Superior temporal gyrus (tissue), 1 donor: Measurements from ENCODE around the gene PARD3.
A peak's percentile ranks its signal among the peaks of the same experiment; 100 is the strongest.
"Not testable (repeated sequence)": the region's sequence is repeated elsewhere in the genome, so short reads cannot be mapped to it uniquely, and the experiment has no call there.

Source experiments
- DNase-seq: peaks from one replicate; pipeline ENCODE4 v3.0.0-alpha.2; 2016; ENCODE audit errors: extremely low spot score

The PARD3 gene

DNA sequence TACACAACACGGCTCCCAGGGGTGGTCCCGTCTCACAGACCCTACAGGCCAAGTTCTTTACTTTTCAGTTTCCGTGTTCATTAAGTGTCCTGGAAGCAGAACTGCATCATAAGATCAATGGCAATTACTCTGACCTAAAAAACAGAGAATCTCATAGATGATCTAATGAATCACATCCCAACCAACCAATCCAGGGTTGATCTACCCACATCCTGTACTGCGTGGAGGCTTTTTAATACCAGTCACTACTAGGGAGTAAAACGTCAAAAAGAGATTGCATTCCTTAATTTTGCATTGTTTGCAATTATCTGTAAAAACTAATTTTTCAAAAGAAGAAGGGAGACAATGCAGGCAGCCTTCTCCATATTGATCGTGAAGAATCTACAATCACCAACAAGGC lies 72.6 kb downstream of the PARD3 start:
- no peak for DNase-seq

DNA sequence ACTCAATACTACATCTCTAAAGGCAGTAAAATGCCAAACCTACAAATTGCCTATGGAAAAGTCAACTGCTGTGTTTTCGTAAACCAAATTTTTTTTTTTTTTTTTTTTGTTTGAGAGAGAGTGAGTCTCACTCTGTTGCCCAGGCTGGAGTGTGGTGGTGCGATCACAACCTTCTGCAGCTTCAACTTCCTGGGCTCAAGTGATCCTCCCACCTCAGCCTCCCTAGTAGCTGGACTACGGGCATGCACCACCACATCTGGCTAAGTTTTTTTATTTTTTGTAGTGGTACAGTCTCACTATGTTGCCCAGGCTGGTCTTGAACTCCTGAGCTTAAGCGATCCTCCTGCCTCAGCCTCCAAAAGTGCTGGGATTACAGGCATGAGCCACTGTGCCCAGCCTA lies 74.0 kb downstream of the PARD3 start:
- not testable (repeated sequence) for DNase-seq

- DNase-seq = no peak
These were observed 74.8 kb downstream of the PARD3 start for GRCh38 chr10:34740321-34740720.

DNA sequence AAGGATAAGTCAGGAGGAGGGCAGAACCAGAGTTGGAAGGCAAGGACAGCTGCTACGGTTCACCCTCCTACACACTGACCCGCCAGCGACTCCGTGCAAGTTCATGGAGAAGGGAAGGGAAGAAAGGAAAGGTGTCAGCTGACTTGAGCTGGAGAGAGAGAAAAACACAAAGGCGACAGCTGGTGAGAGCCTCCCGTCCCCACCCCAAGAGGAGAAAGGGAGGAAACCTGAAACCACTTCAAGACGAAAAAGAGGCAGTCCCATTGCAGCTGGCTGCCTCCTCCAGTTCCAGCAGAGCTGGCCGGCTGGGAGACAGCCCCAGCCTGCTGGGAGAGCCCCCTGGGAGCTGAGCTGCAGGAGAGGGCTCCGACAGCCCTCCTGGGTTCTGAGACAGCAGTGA lies 75.2 kb downstream of the PARD3 start:
- no peak for DNase-seq

DNA sequence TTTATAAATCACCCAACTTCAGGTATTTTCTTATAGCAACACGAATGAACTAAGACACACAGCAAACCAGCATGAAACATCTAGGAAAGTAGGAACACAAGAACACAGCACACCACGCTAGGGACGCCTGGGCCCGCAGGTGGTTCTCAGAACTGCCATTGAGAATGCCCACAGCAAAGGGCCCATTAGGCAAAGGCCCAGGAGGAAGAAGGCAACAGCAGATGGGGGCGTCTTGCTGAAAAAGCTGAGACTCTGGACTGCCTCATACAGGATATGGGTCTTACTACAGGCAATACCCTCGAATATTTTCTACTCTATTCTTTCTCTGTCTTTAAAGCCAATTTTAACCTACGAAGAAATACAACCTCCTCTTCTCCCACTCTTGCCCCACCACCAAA lies 77.3 kb downstream of the PARD3 start:
- DNase-seq = no peak

DNA sequence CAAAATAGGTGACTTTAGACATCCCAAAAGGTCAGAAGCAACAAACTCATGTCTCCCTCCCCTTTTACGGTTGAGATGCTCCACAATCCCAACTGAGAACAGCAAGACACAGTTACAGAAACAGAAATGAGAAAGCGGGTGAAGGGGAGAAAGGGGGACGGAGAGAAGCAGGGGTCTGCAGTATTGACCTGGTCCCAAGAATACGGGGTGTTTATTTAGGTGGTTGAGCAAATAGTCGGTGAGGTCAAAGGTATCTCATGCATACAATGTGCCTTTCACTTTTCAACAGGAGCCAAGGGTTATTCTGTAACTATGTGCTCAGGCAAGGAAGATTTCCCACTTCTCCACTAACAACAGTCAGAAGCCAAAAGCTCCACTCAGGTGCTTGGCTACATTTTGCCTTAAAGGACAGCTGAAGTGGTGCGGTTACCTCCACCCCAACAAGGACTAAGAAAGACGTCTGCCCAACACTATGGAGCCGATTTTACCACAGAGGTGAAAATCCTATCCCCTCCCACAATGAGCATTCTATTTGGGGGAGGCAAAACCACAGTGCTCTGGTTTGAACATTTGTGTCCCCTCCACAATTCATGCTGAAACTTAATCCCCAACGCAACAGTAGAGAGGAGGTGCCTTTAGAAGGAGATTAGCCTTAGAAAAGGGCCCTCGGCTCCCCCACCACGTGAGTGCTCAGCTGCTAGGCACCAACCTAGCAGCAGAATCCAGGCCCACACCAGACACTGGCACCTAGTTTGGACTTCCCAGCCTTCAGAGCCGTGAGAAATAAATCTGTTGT lies 77.9 kb downstream of the PARD3 start:
- DNase-seq = no peak

GRCh38 chr10:34734918-34735317 lies 80.2 kb downstream of the PARD3 start:
- no peak for DNase-seq

DNA sequence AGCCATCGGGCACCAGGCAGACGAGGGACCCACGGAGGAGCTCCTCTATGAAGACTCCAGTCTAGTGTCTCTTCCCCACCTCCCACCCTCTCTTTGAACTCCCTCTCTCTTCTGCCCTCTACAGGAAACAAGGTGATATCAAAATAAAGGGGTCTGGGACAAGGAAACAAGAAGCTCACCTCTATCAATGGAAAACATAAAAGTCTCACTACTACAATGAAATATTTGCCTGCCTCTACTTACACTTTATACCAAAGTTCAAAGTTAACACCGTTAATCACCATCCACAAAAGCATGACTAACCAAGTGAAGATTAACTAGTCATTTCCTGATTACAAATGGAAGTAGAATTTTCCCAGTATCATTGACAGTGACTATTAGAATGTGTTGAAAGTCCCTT lies 82.2 kb downstream of the PARD3 start:
- no peak for DNase-seq

GRCh38 chr10:34731885-34732701 lies 83.0 kb downstream of the PARD3 start:
- no peak for DNase-seq

DNA sequence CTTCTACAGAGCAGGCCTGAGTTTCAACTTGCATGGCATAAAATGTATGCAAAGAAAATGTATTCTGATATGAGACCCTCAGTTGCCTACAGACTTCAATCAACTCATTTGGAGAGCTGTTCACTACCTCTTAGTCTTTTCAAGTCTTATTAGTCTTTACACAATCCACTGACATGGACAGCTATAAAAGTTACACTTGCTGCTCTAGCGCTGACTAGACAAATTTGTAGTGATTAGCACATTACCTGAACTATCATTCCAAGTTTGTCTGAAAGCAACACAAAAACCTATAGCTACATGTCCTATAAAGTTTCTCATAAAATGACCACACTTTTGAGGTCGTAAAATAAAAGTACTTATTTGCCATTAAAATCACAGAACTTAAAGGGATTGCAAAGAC lies 83.9 kb downstream of the PARD3 start:
- DNase-seq = no peak

- no peak for DNase-seq
These were observed 84.4 kb downstream of the PARD3 start for GRCh38 chr10:34730726-34731125.

GRCh38 chr10:34729619-34730018 lies 85.5 kb downstream of the PARD3 start:
- no peak for DNase-seq

DNA sequence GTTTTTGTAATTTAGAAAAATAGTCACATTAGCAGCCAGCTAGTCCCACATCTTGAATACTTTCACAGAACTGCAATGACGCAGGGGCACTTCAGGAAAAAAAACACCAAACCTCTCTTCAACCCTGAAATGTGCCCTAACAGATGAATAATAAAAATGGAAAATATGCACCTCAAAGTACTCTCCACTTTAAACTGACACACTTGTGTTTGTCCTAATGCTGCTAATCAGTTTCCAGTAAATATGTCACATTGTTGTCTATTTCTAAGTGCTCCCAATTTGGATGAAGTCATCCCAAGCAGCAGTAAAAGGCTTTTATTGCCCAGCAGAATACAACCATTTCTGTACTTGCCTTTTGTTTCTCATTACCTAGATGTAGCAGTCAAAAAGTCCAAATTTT lies 86.7 kb downstream of the PARD3 start:
- no peak for DNase-seq

DNA sequence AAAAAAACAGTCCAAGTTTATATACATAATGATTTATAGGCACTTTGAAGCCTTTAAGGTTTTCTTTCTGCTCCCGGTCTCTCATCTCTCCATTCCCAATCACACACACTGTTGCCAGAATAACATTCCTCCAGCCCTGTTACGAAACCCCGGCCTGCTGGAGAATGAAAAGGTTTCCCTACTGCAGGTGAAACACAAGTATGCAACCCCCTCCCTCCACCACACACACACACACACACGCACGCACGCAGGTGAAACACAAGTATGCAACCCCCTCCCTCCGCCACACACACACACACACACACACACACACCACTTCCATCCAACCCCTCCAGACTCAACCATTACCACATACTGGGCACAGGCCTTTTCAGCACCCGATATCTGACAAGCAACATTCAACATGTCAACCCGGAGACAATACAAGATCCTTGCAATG lies 87.5 kb downstream of the PARD3 start:
- no peak for DNase-seq

DNA sequence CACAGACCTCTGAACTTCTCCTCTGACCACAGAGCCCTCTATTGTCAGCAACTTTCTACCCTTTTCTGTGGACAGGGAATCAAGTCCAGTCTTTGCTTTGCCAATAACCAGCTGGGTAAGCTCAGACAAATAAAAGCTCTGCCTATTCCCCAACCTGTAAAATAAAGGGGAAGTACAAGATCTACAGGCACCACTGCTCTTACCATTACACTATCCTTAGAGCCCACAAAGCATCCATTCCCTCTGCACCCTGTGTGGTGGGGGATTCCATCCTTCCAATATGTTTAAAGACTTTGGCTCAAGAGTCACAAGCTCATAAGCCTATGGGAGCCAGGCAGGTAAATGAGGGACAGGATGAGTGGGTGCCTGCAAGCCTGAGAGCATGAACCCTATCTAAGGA lies 88.2 kb downstream of the PARD3 start:
- no peak for DNase-seq

- peak; percentile 67 for DNase-seq
These were observed 91.3 kb downstream of the PARD3 start for GRCh38 chr10:34723750-34724149.

GRCh38 chr10:34722404-34722803 lies 92.7 kb downstream of the PARD3 start:
- DNase-seq = no peak

GRCh38 chr10:34721208-34721840 lies 93.8 kb downstream of the PARD3 start:
- DNase-seq = no peak

DNA sequence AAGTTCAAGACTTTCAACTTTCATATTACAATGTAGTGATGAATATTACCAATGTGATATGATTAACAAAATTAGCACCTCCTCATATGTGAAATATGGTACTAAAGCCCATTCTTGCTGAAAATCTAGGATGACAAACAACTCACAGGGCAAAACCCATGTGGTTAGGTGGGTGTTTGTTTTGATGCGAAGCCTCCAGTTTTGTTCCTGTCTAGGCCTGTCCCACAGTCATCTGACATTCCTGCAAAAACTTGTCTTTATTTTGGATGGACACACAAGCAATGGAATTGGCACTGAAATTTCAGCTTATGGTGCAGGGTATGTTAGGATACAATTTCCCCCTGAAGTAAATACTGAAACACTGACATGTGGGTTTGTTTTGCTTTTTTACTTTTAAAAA lies 95.3 kb downstream of the PARD3 start:
- DNase-seq = no peak

DNA sequence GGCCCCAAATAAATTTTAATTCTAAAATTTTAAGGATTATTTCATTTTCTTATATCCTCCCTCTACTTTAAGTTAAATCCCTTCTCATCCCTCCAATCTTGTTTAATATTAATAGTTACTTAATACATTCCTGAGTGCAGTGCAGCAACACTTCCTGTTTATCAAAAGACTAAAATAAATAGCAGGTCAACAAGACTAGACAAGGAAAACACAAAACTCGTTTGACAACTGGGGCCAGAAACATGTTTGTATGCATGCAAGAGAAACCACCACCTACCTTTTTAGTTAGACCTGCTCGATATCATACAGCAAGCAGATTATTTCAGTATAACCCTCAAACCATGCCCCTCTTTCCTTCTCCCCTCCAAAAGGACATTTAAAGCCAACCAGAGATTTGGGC lies 95.8 kb downstream of the PARD3 start:
- DNase-seq = no peak

DNA sequence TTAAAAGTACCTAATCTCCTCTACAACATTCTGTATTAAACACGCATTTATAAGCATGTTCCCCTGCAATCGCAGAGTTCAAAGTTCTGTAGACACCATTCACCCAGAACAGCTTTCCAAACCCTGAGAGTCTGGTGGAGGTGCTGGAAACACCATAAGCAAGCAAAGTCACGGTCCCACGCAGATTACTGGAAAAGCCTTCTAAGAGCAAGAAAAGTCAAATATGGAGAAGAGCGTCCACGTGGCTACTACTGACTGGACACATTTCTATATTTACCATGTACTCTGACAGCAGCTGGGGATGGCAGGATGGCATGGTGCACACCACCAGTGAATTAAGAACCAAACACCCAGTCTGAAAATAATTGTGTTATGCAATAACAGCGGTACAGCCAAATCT lies 97.7 kb downstream of the PARD3 start:
- no peak for DNase-seq

DNA sequence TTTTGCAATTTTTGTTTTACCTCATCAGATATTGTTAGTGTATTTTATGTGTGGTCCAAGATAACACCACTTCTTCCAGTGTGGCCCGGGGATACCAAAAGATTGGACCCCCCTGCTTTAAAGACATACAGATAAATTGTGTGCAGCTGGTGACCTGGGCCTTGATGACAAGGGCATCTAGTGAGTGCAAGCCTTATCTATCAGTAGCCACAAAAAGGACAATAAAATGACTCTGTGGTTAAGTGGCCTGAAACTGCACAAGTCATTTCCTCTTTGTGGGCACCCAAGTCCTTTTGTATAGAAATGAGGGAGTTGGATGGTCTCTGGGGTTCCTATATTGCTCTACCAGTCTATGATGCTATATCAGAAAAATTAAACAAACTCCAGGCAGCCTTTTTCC lies 98.1 kb downstream of the PARD3 start:
- DNase-seq = no peak

DNA sequence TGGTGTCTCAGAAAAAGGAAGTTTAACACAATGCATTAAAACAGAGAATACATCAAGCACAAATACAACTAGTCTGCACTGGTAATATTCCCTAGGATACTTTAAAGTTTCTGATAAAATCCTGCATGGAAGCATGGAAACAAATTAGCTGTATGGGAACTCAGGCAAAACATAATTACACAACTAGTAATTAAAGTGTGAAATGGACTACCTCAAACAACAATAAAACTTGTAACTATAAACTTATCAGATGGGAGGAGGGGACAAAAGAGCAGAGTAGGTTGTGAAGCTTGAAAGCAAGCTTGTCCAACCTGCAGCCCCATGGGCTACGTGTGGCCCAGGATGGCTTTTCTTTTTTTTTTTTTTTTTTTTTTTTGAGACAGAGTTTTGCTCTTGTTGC lies 98.9 kb downstream of the PARD3 start:
- DNase-seq = no peak
